A673 (cell line): ENCODE data around the gene ACOT8. TPM values are rescaled to one million over a fixed set of nuclear protein-coding genes. Genes with fewer than 3 reads are reported as not detected.

Experiments
- BruUV-seq: library from RNA; stranded (reverse); fragments of 400-500 nt; replicated peaks from 2 replicates; lab custom pipeline; 2021; lab: Mats Ljungman, UMichigan
- CTCF ChIA-PET: fragments of 300-600 bp; sonication (Branson Sonifier 250); formaldehyde crosslinking; loops from one replicate; lab custom pipeline; 2022; ENCODE audit warnings: antibody characterized with exemption; lab: Charles Lee
- POLR2A ChIA-PET: fragments of 300-600 bp; sonication (Branson Sonifier 250); formaldehyde crosslinking; loops from one replicate; lab custom pipeline; 2022; ENCODE audit warnings: antibody characterized with exemption; ENCODE audit not compliant: low non-redundant PET; lab: Charles Lee
- DNase-seq: peaks from one replicate; pipeline ENCODE4 v3.0.0-alpha.2; 2015; ENCODE audit warnings: low spot score
- H3K27ac ChIP-seq: fragments of 200-600 bp; sonication (generic); 2 replicates; pipeline ENCODE4 v1.5.1; 2016; ENCODE audit warnings: mixed run types, low read depth, mild to moderate bottlenecking, mixed read lengths, antibody characterized with exemption, low read length; ENCODE audit not compliant: poor library complexity, severe bottlenecking
- H3K27me3 ChIP-seq: fragments of 200-600 bp; sonication (generic); replicated peaks from 2 replicates; pipeline ENCODE4 v1.6.1; 2017; ENCODE audit warnings: mixed run types, low read depth, mild to moderate bottlenecking, mixed read lengths, antibody characterized with exemption, low read length; ENCODE audit not compliant: insufficient read depth, poor library complexity
- H3K36me3 ChIP-seq: fragments of 200-600 bp; sonication (generic); 2 replicates; pipeline ENCODE4 v1.6.1; 2016; ENCODE audit warnings: mixed run types, mild to moderate bottlenecking, mixed read lengths, antibody characterized with exemption, low read length; ENCODE audit not compliant: insufficient read depth, poor library complexity, severe bottlenecking
- H3K4me1 ChIP-seq: fragments of 200-600 bp; sonication (generic); 2 replicates; pipeline ENCODE4 v1.6.1; 2017; ENCODE audit warnings: mixed run types, mild to moderate bottlenecking, mixed read lengths, antibody characterized with exemption, low read length; ENCODE audit not compliant: insufficient read depth, poor library complexity, severe bottlenecking
- H3K4me3 ChIP-seq: fragments of 200-600 bp; sonication (generic); 2 replicates; pipeline ENCODE4 v1.5.1; 2016; ENCODE audit warnings: low read depth, mixed run types, mild to moderate bottlenecking, mixed read lengths, low read length; ENCODE audit not compliant: poor library complexity, severe bottlenecking
- H3K9me3 ChIP-seq: fragments of 200-600 bp; sonication (generic); 2 replicates; pipeline ENCODE4 v1.6.1; 2016; ENCODE audit warnings: mixed run types, low read depth, mild to moderate bottlenecking, mixed read lengths, antibody characterized with exemption, low read length; ENCODE audit not compliant: poor library complexity, severe bottlenecking
- EZH2 ChIP-seq: fragments of 200-600 bp; sonication (generic); IDR thresholded peaks from 2 replicates; pipeline ENCODE4 v1.6.1; 2017; ENCODE audit warnings: borderline replicate concordance, low read depth, mild to moderate bottlenecking, mixed read lengths, antibody characterized with exemption, low read length; ENCODE audit not compliant: poor library complexity, severe bottlenecking
- intact Hi-C: fragments of 100-400 bp; cut with micrococcal nuclease; formaldehyde crosslinking; loops from one replicate; pipeline ENCODE4 v1.10.0; 2022; ENCODE audit not compliant: unreplicated experiment
- total RNA-seq: library from RNA; stranded (reverse); gene quantifications from 2 replicates; pipeline ENCODE4 v1.2.3, GENCODE V29; 2021
- TF ChIP-seq, protein P1 (sequence below): fragments of 300-800, 200-600 bp; sonication (generic); conservative IDR thresholded peaks from 2 replicates; pipeline ENCODE4 v1.5.1; 2017; ENCODE audit warnings: low read depth, mild to moderate bottlenecking, antibody characterized with exemption, low read length, moderate library complexity, mixed read lengths

The ACOT8 gene
- total RNA-seq, 1 experiment from 2014 or later = 16.9 TPM

DNA sequence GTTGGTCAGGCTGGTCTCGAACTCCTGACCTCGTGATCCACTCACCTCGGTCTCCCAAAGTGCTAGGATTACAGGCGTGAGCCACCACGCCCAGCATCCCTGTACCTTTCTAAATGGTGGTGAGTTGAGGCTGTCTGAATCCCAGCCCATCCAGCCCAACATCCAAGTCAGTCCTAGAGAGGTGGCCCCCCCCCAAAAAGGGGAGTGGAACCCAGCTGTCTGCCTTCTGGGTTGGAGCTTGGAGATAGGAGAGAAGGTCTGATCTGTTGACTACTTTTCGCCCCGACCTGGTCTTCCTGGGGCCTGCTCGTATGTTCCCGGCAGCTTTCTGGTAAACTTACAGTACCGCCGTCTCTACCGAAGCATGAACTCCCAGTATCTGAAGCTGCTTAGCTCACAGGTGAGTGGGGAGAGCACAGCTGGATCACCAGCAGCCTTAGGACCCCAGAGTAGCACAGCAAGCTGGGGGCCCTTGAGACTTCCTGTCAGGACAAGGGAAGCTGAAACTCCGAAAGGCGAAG, 39.5 kb upstream of the ACOT8 start:
- H3K9me3 ChIP-seq = no peaks in the 10 kb centered on the region
- CTCF ChIA-PET = no interaction called here
- POLR2A ChIA-PET = no interaction called here
- no peak for DNase-seq
- H3K27ac ChIP-seq = no peak overlapping the region
- H3K27me3 ChIP-seq = no peaks in the 10 kb centered on the region
- BruUV-seq = no TSS peak
- H3K4me1 ChIP-seq = peaks cover 7% of the 10 kb centered on the region
- peaks cover 33% of the 10 kb centered on the region for H3K36me3 ChIP-seq
- TF ChIP-seq, protein P1, sequence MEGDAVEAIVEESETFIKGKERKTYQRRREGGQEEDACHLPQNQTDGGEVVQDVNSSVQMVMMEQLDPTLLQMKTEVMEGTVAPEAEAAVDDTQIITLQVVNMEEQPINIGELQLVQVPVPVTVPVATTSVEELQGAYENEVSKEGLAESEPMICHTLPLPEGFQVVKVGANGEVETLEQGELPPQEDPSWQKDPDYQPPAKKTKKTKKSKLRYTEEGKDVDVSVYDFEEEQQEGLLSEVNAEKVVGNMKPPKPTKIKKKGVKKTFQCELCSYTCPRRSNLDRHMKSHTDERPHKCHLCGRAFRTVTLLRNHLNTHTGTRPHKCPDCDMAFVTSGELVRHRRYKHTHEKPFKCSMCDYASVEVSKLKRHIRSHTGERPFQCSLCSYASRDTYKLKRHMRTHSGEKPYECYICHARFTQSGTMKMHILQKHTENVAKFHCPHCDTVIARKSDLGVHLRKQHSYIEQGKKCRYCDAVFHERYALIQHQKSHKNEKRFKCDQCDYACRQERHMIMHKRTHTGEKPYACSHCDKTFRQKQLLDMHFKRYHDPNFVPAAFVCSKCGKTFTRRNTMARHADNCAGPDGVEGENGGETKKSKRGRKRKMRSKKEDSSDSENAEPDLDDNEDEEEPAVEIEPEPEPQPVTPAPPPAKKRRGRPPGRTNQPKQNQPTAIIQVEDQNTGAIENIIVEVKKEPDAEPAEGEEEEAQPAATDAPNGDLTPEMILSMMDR = no peak
- TF ChIP-seq EZH2 = no peak
- H3K4me3 ChIP-seq = no peak overlapping the region
- intact Hi-C loops = loop anchor here (10.0 kb wide), 1 partner anchor 68 kb away; no protein-coding TSS in a partner anchor

DNA sequence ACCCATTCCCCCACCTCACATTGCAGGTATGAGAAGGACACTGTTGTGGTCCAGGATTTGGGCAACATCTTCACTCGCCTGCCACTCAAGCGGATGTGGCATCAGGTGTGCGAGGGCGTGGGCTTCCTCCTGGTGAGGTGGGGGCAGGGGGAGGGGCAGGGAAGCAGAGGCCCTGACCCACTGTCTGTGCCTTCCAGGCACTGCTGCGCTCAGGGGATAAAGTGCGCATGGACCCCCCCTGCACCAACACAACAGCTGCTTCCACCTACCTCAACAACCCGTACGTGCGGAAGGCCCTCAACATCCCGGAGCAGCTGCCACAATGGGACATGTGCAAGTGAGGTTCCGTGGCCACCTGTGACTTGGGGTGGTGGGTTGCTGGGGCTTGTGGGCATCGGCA, 37.6 kb upstream of the ACOT8 start:
- peaks cover 26% of the 10 kb centered on the region for H3K36me3 ChIP-seq

DNA sequence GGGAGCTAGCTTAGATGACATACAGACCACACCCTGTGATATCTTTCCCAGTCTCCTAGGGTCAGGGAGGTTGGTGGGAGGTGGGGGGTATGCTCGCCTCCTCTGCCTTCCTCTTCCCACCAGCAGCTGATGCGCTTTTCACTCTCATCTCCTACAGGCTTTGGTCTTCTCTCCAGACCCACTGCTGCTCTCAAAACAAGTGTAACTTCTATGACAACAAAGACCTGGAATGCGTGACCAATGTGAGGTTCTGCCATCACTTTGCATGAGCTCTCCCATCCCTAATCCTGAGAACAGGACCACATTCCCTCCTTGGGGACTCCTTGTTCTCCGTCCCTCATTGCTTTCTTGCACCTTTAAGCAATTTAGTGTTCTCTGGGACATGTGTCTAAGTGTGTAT, 36.6 kb upstream of the ACOT8 start:
- no peaks in the 10 kb centered on the region for H3K9me3 ChIP-seq
- peaks cover 21% of the 10 kb centered on the region for H3K36me3 ChIP-seq
- H3K27me3 ChIP-seq = no peaks in the 10 kb centered on the region
- intact Hi-C loops = loop anchor here (10.0 kb wide), 1 partner anchor 71 kb away; no protein-coding TSS in a partner anchor
- BruUV-seq = no TSS peak
- POLR2A ChIA-PET = no interaction called here
- TF ChIP-seq EZH2 = no peak
- TF ChIP-seq, protein P1 = no peak
- DNase-seq = peak; percentile 36
- no peak overlapping the region for H3K4me3 ChIP-seq
- peaks cover 8% of the 10 kb centered on the region for H3K4me1 ChIP-seq
- CTCF ChIA-PET = no interaction called here
- no peak overlapping the region for H3K27ac ChIP-seq

More for the DNA sequence above, 37.6 kb upstream of the ACOT8 start:
- CTCF ChIA-PET = no interaction called here
- Histone ChIP-seq H3K27me3 (no peaks in the 10 kb centered on the region), H3K27ac (no peak overlapping the region), H3K4me1 (peaks cover 8% of the 10 kb centered on the region), H3K9me3 (no peaks in the 10 kb centered on the region), H3K4me3 (no peak overlapping the region)
- TF ChIP-seq EZH2 = no peak
- TF ChIP-seq, protein P1 = no peak
- no peak for DNase-seq
- POLR2A ChIA-PET = no interaction called here
- BruUV-seq = no TSS peak
- intact Hi-C loops = loop anchor here (10.0 kb wide), 1 partner anchor 70 kb away; no protein-coding TSS in a partner anchor
